HFF-Myc (cell line): Measurements from ENCODE around the gene CLCN6.

Experiments used
- DNase-seq: peaks from one replicate; pipeline ENCODE4 v3.0.0-alpha.2; 2011; ENCODE audit warnings: low read depth; ENCODE audit errors: extremely low read depth
- H3K4me3 ChIP-seq: replicated peaks from 2 replicates; pipeline ENCODE4 v1.5.1; 2011; ENCODE audit warnings: low read depth, mild to moderate bottlenecking, control low read depth, low read length
- CTCF ChIP-seq: IDR thresholded peaks from 2 replicates; pipeline ENCODE4 v1.5.1; 2012; ENCODE audit warnings: mild to moderate bottlenecking, low read depth, low read length, control low read depth; ENCODE audit errors: missing control alignments

The CLCN6 gene

GRCh38 chr1:11778844-11779623 is 27.0 kb upstream of the CLCN6 start:
- no peak for DNase-seq
- H3K4me3 ChIP-seq: no peak overlapping the region
- no peak for TF ChIP-seq CTCF

- no peak for DNase-seq
- TF ChIP-seq CTCF: no peak
- H3K4me3 ChIP-seq: no peak overlapping the region
Measured at GRCh38 chr1:11779715-11780379, 26.1 kb upstream of the CLCN6 start.

DNA sequence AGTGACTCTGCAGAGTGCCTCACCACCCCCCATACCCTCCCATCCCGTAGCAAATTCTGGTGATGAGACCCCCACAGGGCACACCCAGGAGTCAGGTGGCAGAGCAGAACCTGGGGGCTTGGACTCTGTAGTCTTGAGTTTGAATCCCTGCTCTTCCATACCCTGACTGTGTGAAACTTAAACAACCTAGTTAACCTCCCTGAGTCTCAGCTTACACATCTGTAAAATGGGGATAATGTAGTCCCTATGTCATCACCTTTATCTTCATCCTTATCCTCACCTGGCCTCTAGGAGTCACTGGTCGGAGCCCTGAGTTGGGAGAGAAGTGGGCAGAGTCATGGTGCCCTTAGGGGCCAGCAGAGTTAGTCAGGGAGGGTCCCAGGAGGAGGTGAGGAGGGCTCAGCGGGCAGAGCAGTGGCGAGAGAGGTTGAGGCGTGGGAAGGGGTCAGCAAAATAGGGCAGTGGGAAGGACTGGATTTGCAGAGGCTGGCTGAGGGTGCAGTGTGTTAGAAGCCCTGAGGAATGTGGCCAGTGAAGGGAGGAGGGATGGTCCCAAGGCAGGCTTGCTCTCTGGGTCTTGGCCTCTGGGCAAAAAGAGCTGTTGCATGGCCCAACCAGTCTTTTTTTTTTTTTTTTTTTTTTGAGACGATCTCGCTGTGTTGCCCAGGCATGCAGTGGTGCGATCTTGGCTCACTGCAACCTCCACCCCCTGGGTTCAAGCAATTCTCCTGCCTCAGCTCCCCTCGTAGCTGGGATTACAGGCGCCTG is 25.4 kb upstream of the CLCN6 start:
- no peak for TF ChIP-seq CTCF
- DNase-seq: no peak
- H3K4me3 ChIP-seq: no peak overlapping the region

DNA sequence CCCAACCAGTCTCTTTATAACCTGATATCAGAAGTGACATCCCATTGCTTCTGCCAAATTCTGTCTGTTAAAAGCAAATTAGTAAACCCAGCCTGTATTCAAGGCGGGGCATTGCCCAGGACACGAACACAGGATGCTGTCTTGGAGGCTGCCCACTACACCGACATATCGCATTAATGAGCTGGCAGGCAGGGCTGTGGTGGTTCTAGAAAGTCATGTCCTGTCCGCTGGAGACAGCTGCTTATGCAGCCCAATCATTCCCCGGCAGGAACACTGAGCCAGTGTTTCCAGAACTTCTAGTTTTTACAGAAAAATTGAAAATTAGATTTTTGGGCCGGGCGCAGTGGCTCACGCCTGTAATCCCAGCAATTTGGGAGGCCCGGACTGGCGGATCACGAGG is 24.7 kb upstream of the CLCN6 start:
- no peak overlapping the region for H3K4me3 ChIP-seq
- no peak for DNase-seq
- no peak for TF ChIP-seq CTCF

DNA sequence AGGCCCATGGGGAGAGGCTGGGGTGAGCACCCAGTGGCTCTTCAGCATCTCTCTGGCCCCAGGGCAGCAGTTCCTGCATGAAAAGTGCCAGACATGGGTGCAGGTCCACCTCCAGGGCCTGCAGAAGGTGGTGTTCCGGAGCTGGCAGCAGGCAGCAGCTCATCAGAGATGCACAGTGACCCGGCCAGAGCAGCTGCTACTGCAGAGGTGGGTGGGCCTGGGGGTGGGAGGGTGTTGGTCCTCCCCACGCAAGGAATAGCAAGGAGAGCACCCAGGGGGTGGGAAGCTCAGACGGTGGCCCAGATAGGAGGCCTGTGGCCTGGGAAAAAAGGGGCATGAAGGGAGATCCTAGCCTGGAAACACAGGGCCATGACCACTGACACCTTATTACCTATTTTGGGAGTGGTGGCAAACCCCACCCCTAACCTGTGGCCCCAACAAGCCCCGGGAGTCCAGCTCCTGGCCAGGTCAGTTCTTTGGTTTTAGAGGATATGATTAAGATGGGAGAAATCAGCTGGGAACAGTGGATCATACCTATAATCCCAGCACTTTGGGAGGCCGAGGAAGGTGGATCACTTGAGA is 23.8 kb upstream of the CLCN6 start:
- no peak for TF ChIP-seq CTCF
- H3K4me3 ChIP-seq: no peak overlapping the region
- DNase-seq: no peak

- DNase-seq: no peak
- H3K4me3 ChIP-seq: no peak overlapping the region
- no peak for TF ChIP-seq CTCF
Measured at GRCh38 chr1:11783556-11783955, 22.4 kb upstream of the CLCN6 start.
